ENCODE measurements around the gene RBM39. TPM values are rescaled to one million over a fixed set of nuclear protein-coding genes. Genes with fewer than 3 reads are reported as not detected.

The RBM39 gene
- total and polyA plus RNA-seq, 10 of the 15 experiments (the other 5 are each of a cell fraction or from before 2014, with no cell fraction given), result 135 to 280 (median 217) TPM

DNA sequence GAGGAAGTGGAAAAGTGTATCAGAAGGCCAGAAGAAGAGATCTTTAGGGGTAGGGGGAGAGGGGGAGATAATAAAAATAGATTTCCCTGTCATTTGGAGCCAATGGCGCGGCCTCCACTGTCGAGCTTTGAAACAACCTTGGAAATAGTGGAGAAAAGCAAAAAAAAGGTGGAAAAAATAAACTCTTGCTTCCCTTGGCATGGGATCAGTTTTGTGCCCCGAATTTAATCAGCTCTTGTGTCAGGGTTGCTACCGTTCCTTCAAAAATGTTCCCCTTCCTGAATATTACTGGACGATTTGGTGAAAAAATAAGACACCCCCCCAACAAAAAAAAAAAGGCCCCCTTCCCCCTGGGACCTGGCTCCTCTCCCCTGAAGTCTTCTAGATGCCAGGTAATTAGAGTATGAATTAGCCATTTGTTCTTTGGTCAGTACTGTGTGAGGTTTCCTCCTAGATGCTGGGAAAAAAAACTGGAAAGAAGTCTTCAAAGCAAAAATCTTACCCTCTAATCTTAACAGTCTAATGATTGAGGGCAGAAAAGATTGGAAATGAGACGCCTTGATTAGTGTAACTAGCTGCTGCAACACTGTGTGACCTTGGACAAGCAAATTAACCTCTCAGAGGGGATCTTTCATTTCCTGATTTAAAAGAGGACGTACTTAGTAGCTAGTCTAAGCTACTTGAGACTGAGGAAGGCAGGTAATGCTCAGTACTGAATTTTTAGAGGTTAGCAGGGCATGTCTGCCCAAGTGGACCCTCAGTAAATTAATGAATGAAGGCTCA is 872 bp upstream of the RBM39 start (continued):
- TF ChIP-seq REST (IDR thresholded peaks at IDR 0.05; ENCODE audit: low read depth, low read length), result no peak
- TF ChIP-seq BHLHE40 (IDR thresholded peaks at IDR 0.05; ENCODE audit: borderline replicate concordance in 1 of 2, low read depth in 2 of 2, low read length in 1 of 2), result no peak
- no peak for TF ChIP-seq ZNF207 (IDR thresholded peaks at IDR 0.05; ENCODE audit: borderline replicate concordance)
- peak; percentile 95 for TF ChIP-seq PAX8 (IDR thresholded peaks at IDR 0.05)
- TF ChIP-seq DPF2 (IDR thresholded peaks at IDR 0.05), result no peak
- no peak for TF ChIP-seq FOXK2 (IDR thresholded peaks at IDR 0.05)
- TF ChIP-seq, protein P1, sequence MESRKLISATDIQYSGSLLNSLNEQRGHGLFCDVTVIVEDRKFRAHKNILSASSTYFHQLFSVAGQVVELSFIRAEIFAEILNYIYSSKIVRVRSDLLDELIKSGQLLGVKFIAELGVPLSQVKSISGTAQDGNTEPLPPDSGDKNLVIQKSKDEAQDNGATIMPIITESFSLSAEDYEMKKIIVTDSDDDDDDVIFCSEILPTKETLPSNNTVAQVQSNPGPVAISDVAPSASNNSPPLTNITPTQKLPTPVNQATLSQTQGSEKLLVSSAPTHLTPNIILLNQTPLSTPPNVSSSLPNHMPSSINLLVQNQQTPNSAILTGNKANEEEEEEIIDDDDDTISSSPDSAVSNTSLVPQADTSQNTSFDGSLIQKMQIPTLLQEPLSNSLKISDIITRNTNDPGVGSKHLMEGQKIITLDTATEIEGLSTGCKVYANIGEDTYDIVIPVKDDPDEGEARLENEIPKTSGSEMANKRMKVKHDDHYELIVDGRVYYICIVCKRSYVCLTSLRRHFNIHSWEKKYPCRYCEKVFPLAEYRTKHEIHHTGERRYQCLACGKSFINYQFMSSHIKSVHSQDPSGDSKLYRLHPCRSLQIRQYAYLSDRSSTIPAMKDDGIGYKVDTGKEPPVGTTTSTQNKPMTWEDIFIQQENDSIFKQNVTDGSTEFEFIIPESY (IDR thresholded peaks at IDR 0.05), result no peak
- TF ChIP-seq HDAC6 (IDR thresholded peaks at IDR 0.05; ENCODE audit: unreplicated experiment), result peak; percentile 2
- TF ChIP-seq, protein P2, sequence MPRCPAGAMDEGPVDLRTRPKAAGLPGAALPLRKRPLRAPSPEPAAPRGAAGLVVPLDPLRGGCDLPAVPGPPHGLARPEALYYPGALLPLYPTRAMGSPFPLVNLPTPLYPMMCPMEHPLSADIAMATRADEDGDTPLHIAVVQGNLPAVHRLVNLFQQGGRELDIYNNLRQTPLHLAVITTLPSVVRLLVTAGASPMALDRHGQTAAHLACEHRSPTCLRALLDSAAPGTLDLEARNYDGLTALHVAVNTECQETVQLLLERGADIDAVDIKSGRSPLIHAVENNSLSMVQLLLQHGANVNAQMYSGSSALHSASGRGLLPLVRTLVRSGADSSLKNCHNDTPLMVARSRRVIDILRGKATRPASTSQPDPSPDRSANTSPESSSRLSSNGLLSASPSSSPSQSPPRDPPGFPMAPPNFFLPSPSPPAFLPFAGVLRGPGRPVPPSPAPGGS (IDR thresholded peaks at IDR 0.05; ENCODE audit: borderline replicate concordance, insufficient read depth, low read depth, low read length, poor library complexity, severe bottlenecking), result no peak
- TF ChIP-seq ZNF592 (IDR thresholded peaks at IDR 0.05), result 0 out of 2 replicates have a peak, but pooled peaks have one; percentile 5
- TF ChIP-seq RUNX3 (IDR thresholded peaks at IDR 0.05; ENCODE audit: low read length), result peak; percentile 3; the same call in 1 of the 2 replicates
- peak; percentile 5; the same call in 1 of the 2 replicates for TF ChIP-seq FOXM1 (IDR thresholded peaks at IDR 0.05; ENCODE audit: low read depth, low read length)
- TF ChIP-seq ETV6 (conservative IDR thresholded peaks at IDR 0.05 in 1 of 2, IDR thresholded peaks at IDR 0.05 in 1 of 2; ENCODE audit: borderline replicate concordance in 1 of 2, low read depth in 1 of 2), result no peak
- peak; percentile 64; the same call in 1 of the 2 replicates for TF ChIP-seq MTA3 (IDR thresholded peaks at IDR 0.05; ENCODE audit: borderline replicate concordance, low read length)
- peak; percentile 12; the same call in 1 of the 2 replicates for TF ChIP-seq MTA2 (IDR thresholded peaks at IDR 0.05; ENCODE audit: low read depth)
- TF ChIP-seq NFYA (IDR thresholded peaks at IDR 0.05; ENCODE audit: borderline replicate concordance, low read depth, low read length), result no peak
- TF ChIP-seq ZZZ3 (IDR thresholded peaks at IDR 0.05; ENCODE audit: control insufficient read depth, insufficient read length, low read depth), result no peak
- TF ChIP-seq WRNIP1 (IDR thresholded peaks at IDR 0.05; ENCODE audit: borderline replicate concordance, low read depth, low read length), result no peak

Measured in GM12878 (cell line).